ENCODE measurements around the gene NDP. TPM values are rescaled to one million over a fixed set of nuclear protein-coding genes. Genes with fewer than 3 reads are reported as not detected.

Gene NDP
- total RNA-seq, 2 donors from 2014 or later: 0.53 TPM; not detected in 1

GRCh38 chrX:43985511-43985910 lies 12.3 kb upstream of the NDP start:
- Mint-ChIP-seq H3K4me3 (no peak overlapping the region), H3K4me1 (no peaks in the 10 kb centered on the region), H3K27me3 (no peaks in the 10 kb centered on the region), H3K36me3 (ENCODE audit: low read depth) (no peaks in the 10 kb centered on the region), H3K9me3 (no peaks in the 10 kb centered on the region), H3K27ac (no peak overlapping the region)
- ATAC-seq (replicated peaks): no peak

DNA sequence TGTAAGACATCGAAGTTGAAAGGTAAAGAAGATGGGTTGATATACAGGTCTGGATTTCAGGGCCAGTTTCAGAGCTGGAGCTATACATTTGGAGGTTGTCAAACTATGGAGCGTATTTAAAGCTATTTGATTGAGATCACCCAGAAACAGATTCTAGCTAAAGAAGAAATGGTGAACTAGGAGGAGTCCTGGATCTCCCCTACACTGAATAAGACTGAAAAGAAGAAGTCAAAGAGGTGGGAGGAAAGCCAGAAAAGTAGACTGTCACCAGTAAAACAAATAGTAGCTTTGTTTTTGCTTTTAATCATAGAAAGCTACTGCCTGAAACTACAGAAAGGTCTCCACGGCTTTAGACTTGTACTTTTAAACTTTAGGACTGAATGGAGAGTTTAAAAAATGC lies 5.0 kb upstream of the NDP start:
- Mint-ChIP-seq H3K27me3 (peaks cover 5% of the 10 kb centered on the region), H3K27ac (no peak overlapping the region), H3K9me3 (no peaks in the 10 kb centered on the region), H3K4me3 (no peak overlapping the region), H3K36me3 (ENCODE audit: low read depth) (no peaks in the 10 kb centered on the region), H3K4me1 (peaks cover 7% of the 10 kb centered on the region)
- ATAC-seq (replicated peaks): no peak

DNA sequence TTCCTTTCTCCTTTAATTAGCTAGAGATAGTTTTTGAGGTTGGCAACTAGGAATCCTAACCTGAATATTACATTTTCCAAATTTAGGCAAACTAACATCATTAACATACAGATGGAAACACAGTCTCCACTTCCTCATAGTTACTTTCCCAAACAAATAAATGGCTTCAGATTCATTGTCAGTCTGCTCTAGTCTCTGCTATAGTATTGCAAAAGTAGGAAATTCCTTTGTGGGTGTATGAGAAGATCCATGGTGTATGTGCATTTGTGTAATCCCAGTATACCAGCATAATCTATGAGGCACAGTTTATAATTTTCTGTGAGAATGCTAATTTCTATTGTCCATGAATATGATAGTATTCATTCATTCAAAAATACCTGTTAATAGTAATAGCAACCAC lies 3.0 kb upstream of the NDP start:
- ATAC-seq (replicated peaks): no peak
- H3K9me3 Mint-ChIP-seq: no peaks in the 10 kb centered on the region

DNA sequence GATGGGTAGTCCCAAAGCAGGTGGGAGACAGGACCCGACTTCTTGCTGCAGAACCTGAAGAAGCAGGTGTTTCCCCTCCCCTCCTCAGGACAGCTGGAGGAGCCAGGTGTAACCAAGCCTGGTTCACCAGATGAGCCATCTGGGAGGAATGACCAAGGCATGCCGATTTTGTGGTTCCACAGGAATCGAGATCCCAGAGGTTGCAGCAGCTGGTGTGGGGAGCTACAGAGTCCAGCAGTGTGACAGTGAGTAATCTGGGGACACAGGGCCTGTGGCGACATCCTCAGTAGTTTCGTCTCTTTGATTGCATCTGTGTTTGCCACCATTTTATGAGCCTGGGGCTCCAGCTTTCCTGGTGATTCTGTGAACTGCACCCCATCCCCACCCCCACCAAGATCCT lies 2.6 kb upstream of the NDP start:
- H3K27ac Mint-ChIP-seq: no peak overlapping the region
- H3K27me3 Mint-ChIP-seq: peaks cover 14% of the 10 kb centered on the region
- peaks cover 14% of the 10 kb centered on the region for H3K4me1 Mint-ChIP-seq
- no peak for ATAC-seq (replicated peaks)
- H3K9me3 Mint-ChIP-seq: no peaks in the 10 kb centered on the region
- H3K36me3 Mint-ChIP-seq (ENCODE audit: low read depth): no peaks in the 10 kb centered on the region
- H3K4me3 Mint-ChIP-seq: no peak overlapping the region

More for the DNA sequence above, 3.0 kb upstream of the NDP start:
- Mint-ChIP-seq H3K27ac (no peak overlapping the region), H3K27me3 (peaks cover 14% of the 10 kb centered on the region), H3K4me1 (peaks cover 14% of the 10 kb centered on the region), H3K4me3 (no peak overlapping the region), H3K36me3 (ENCODE audit: low read depth) (no peaks in the 10 kb centered on the region)

DNA sequence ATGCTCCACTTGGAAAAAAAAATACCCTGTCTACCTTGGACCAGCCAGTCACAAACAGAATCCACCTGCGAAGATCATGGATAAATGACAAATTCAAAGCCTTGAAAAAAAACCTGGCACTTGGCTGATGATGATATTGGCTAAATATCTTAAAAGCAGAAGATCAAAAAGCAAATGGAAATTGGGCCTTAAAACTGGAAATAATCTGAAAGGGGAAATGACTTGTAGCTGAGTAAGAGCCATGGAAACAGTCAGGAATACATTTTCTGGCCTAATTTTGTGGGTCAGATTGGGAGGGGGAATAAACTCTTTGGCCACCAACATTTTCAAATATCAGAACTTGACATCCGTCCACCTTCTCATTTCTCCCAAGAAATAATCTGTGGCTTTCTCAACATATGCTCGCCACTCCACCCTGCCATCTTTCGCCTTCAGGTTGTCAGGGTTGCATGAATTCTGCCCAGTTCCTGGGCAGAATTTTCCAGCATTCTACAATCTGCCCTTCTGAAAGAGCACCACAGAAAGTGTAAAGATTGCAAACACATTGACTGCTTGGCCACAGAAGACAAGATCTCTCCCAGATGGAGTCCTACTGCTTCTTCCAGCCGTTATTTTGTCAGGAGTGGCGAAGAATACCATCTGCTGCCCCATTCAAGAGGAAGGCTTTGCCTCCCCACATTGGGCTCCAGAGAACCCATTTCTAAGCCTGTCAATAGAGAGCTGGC lies 1.7 kb upstream of the NDP start:
- no peak overlapping the region for H3K4me3 Mint-ChIP-seq
- no peaks in the 10 kb centered on the region for H3K36me3 Mint-ChIP-seq (ENCODE audit: low read depth)
- H3K27ac Mint-ChIP-seq: no peak overlapping the region
- H3K27me3 Mint-ChIP-seq: peaks cover 14% of the 10 kb centered on the region
- no peaks in the 10 kb centered on the region for H3K9me3 Mint-ChIP-seq
- ATAC-seq (replicated peaks): no peak
- peaks cover 14% of the 10 kb centered on the region for H3K4me1 Mint-ChIP-seq

GRCh38 chrX:43974100-43974475 lies 898 bp upstream of the NDP start:
- H3K4me1 Mint-ChIP-seq: peaks cover 14% of the 10 kb centered on the region
- peaks cover 14% of the 10 kb centered on the region for H3K27me3 Mint-ChIP-seq
- H3K36me3 Mint-ChIP-seq (ENCODE audit: low read depth): no peaks in the 10 kb centered on the region
- no peak for ATAC-seq (replicated peaks)
- peak overlapping the region; percentile 74 for H3K4me3 Mint-ChIP-seq
- H3K9me3 Mint-ChIP-seq: no peaks in the 10 kb centered on the region
- H3K27ac Mint-ChIP-seq: no peak overlapping the region

DNA sequence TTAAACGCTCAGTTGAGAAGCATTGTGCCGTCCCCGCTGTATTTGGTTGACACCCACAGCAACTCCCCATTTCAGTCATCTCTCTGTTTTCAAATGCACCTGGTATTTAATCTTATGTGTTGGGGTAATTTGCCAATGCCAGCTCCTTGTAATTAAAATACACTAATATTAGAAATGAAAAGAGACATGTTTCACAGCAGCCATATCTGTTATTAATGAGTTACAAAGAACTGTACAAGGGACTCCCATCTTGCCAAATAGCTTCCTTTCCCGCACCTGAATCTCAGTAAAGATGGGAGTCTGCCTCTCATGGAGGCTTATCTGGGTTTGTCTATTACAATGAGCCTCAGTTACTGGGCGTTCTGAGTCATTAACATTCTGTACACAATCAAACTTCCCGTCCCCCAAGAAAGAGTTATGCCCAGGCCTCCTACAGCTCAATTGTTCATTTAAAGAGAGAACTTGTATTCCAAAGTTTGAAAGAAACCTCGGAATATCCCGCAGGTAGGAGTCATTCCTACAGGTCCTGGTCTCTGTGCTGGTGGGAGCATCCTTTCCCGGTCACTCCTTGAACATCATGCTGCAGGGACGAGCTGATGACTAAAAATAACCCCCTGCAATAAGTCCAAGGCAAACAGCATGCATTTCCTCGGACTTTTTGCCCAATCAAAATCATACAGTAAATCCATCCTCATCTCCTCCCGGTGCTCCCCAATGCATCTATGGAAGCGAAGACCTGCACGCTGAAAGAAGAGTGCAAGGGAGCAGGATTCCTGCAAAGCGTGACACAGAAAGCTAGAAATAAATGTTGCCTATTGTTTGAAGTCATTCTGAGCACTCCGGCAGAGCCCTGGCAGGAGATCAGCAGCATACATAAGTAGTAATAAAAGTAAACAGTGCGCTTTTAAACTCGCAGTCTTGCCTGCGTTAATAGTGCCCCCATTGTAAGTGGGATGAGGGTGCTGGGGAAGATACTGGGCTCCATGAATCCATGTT lies 926 bp downstream of the NDP start:
- peaks cover 14% of the 10 kb centered on the region for H3K4me1 Mint-ChIP-seq
- H3K36me3 Mint-ChIP-seq (ENCODE audit: low read depth): no peaks in the 10 kb centered on the region
- peak; percentile 61 for ATAC-seq (replicated peaks)
- H3K27ac Mint-ChIP-seq: no peak overlapping the region
- no peaks in the 10 kb centered on the region for H3K9me3 Mint-ChIP-seq
- H3K27me3 Mint-ChIP-seq: peaks cover 14% of the 10 kb centered on the region
- peak overlapping the region; percentile 74 for H3K4me3 Mint-ChIP-seq

GRCh38 chrX:43970528-43970927 lies 2.7 kb downstream of the NDP start:
- Mint-ChIP-seq H3K27ac (no peak overlapping the region), H3K4me1 (peaks cover 14% of the 10 kb centered on the region), H3K36me3 (ENCODE audit: low read depth) (no peaks in the 10 kb centered on the region), H3K27me3 (peaks cover 14% of the 10 kb centered on the region), H3K9me3 (no peaks in the 10 kb centered on the region), H3K4me3 (no peak overlapping the region)
- peak; percentile 81 for ATAC-seq (replicated peaks)

GRCh38 chrX:43969504-43970501 lies 3.4 kb downstream of the NDP start:
- H3K36me3 Mint-ChIP-seq (ENCODE audit: low read depth): no peaks in the 10 kb centered on the region
- H3K4me1 Mint-ChIP-seq: peaks cover 15% of the 10 kb centered on the region
- no peak overlapping the region for H3K27ac Mint-ChIP-seq
- no peak overlapping the region for H3K4me3 Mint-ChIP-seq
- H3K9me3 Mint-ChIP-seq: no peaks in the 10 kb centered on the region
- H3K27me3 Mint-ChIP-seq: peaks cover 11% of the 10 kb centered on the region
- no peak for ATAC-seq (replicated peaks)

DNA sequence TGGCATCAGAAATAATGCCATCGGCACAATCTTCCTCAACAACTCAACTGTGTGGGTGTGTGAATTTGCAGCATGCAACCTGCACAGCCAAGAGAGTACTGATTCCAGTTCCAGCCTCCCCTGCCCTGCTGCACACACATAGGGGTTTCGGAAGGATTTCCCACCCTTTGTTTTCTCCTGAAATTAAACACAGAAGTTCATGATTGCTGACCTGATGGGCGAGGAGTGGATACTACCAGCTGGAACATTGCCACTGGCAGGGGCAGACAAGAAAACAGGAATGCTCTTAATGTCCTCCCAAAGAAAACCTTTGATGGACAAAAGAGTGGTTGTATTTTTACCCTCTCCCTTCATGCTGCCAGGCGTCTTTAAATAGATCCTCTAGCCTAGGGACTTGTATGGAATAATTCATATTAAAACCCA lies 4.8 kb downstream of the NDP start:
- no peaks in the 10 kb centered on the region for H3K36me3 Mint-ChIP-seq (ENCODE audit: low read depth)
- ATAC-seq (replicated peaks): no peak
- H3K4me3 Mint-ChIP-seq: no peak overlapping the region
- H3K27me3 Mint-ChIP-seq: peaks cover 10% of the 10 kb centered on the region
- peaks cover 12% of the 10 kb centered on the region for H3K4me1 Mint-ChIP-seq
- H3K9me3 Mint-ChIP-seq: no peaks in the 10 kb centered on the region
- no peak overlapping the region for H3K27ac Mint-ChIP-seq

DNA sequence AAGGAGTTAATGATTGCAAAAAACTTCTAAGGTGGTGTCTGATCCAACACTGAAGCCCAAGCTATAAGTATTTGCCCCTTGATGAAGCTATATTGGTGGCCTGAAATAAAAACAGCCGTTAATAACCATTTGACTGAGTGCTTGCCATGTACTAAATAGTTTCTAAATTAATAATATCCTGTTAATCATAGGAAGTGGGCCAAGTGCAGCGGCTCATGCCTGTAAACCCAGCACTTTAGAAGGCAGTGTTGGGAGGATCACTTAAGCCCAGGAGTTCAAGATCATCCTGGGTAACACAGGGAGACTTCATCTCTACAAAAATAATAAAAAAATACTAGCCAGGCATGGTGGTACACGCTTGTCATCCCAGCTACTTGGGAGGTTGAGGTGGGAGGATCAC lies 8.3 kb downstream of the NDP start:
- Mint-ChIP-seq H3K27me3 (no peaks in the 10 kb centered on the region), H3K27ac (peak overlapping the region; percentile 47), H3K36me3 (ENCODE audit: low read depth) (no peaks in the 10 kb centered on the region), H3K9me3 (no peaks in the 10 kb centered on the region), H3K4me1 (peaks cover 4% of the 10 kb centered on the region), H3K4me3 (peak overlapping the region; percentile 20)
- ATAC-seq (replicated peaks): peak; percentile 78

- Mint-ChIP-seq H3K4me1 (peaks cover 4% of the 10 kb centered on the region), H3K36me3 (ENCODE audit: low read depth) (no peaks in the 10 kb centered on the region), H3K9me3 (no peaks in the 10 kb centered on the region), H3K27ac (no peak overlapping the region), H3K4me3 (no peak overlapping the region), H3K27me3 (no peaks in the 10 kb centered on the region)
- ATAC-seq (replicated peaks): no peak
Measured at GRCh38 chrX:43963726-43964125, 9.5 kb downstream of the NDP start.

GRCh38 chrX:43962636-43963035 lies 10.6 kb downstream of the NDP start:
- H3K4me3 Mint-ChIP-seq: no peak overlapping the region
- H3K4me1 Mint-ChIP-seq: peaks cover 8% of the 10 kb centered on the region
- H3K27me3 Mint-ChIP-seq: no peaks in the 10 kb centered on the region
- H3K27ac Mint-ChIP-seq: no peak overlapping the region
- ATAC-seq (replicated peaks): no peak
- H3K9me3 Mint-ChIP-seq: no peaks in the 10 kb centered on the region
- no peaks in the 10 kb centered on the region for H3K36me3 Mint-ChIP-seq (ENCODE audit: low read depth)

- no peaks in the 10 kb centered on the region for H3K36me3 Mint-ChIP-seq (ENCODE audit: low read depth)
- H3K27ac Mint-ChIP-seq: no peak overlapping the region
- H3K4me1 Mint-ChIP-seq: peaks cover 8% of the 10 kb centered on the region
- no peak for ATAC-seq (replicated peaks)
- no peaks in the 10 kb centered on the region for H3K9me3 Mint-ChIP-seq
- no peaks in the 10 kb centered on the region for H3K27me3 Mint-ChIP-seq
- H3K4me3 Mint-ChIP-seq: no peak overlapping the region
Measured at GRCh38 chrX:43961699-43962098, 11.5 kb downstream of the NDP start.
